Brain pericyte (primary cell): ENCODE data around the gene CNRIP1.

Source experiments
- DNase-seq: peaks from one replicate; pipeline ENCODE4 v3.0.0-alpha.2; 2012; ENCODE audit warnings: low read depth, low spot score

The CNRIP1 gene

DNA sequence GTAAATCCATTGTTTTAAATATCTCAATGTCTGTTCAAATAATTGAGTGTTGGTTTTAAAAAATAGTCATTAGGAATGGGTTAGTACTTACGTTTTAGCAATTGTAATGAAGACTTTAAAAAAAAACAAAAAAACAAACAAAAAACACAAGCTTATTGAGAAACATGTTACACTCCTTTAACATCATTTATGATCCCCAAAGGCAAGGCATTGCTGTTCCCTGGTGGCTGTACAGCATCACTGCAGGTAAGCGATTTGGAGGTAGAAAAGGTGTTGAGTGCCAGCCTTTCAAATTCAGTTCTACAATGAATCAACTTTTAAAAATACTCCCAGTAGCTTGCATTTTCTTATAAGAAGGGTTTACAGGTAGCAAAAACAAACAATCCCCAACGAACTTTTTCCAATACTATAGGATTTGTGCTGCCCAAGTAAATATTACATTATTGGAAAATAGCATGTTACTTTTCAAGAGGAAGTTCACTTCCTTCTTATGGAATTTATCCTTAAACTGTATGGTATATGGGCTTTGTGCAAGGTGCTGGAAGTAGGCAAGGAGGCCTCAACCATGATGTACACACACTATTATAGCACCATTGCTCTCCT lies 27.5 kb downstream of the CNRIP1 start:
- DNase-seq: no peak

DNA sequence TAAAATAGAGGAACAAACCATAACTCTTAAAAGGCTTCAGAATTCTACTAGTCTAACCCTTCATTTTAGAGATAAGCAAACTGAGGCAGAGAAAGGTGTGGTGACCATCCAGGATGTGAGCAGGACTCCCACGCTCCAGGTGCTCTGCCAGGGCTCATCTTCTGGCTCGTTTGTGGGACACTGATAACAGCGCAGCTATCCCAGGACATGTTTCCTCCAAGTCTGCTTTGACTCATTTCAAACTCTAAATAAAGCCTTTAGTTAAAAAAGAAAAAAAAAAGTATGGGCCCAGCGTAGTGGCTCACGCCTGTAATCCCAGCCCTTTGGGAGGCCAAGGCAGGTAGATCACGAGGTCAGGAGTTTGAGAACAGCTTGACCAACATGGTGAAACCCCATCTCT lies 28.4 kb downstream of the CNRIP1 start:
- no peak for DNase-seq

DNA sequence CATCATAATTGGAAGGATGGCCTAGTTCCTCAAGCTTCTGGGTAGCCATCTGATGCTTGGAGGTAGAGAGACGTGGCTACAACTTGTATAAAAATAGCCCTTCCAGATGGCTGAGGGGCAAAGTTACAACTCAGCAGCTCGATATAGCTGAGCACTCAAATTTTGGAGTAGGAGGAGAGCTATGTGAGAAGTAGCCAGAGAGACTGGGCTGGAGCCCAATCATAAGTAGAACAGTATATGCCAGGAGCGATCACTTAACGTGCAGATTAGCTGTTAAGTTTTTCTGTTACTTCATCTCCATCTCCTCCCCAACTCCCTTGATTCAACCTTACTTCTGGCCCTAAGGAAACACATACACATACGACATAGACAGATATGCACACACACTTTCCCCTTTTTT lies 28.8 kb downstream of the CNRIP1 start:
- no peak for DNase-seq

DNA sequence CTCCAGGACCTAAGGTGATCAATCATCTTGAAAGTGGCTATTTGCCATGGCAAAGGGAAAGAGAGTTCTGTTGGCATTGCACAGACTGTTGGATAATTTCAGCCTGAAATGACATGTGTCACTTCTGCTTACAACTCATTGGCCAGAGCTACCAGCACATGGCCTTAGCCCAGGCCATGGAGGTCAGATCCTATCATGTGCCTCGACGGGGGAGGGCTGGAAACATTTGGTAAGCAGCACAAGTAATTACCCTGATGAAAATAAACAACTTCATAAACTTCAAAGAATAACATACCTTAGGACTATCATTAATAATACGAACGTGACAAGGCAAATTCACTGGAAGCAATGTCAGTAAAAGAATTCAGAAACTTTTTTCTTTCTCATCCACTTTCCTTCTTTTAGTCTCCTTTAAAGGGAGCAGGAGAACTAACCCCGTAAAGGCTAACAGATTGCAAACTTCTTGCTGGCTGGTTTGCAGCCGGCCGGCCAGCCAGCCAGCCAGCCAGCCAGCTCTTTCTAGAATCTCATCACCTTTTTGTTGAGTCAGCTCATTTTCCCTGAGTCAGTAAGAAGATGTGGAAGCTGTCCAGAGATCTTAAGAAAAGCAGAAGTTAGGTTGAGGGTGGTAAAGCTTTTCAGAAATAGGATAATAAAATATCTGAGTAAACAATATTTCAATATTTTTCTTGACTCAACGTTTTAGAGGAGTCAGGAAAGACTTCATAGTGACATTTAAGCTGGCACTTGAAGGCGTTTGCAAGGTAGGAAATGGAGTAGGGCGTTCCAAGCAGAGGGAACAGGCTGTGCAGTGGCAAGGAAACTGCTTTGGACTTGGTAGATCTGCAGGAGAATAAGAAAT lies 31.9 kb downstream of the CNRIP1 start:
- DNase-seq: peak; percentile 22

DNA sequence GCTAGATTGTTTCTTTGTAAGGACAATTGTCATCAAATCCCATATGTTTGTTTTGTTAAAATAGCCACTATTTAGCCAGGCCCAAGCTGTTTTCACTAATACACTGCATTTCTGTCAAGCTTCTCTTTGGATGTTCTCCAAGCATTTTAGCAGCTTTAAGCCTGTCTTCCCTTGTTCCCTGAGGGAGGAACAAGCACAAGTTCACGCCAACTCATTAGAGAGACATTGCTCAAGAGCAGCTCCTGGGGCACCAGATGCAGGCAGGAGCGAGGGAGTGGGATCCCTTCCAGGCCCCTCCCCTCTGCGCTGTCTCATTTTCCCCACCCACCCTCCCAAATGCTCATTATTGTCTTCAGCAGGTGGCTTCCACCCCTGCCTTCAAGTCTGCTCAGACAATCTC lies 34.9 kb downstream of the CNRIP1 start:
- no peak for DNase-seq

DNA sequence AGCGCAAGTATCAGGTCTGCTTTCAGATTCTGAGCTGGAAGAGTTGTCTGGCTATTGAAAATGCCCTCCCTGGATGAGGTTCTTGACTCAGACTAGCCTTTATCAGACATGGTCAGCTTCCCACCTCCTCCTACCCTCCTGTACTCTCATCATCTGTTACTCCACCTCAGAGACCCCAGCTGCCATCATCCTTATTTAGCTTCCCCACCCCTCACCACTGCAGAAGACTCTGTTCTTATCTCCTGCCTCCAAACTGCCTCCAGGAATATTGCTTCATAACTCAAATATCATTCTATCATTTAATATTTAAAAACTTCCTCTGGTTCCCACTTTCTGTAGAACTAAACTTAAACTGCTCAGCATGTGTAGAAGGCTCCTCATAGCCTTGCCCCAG lies 36.3 kb downstream of the CNRIP1 start:
- no peak for DNase-seq

DNA sequence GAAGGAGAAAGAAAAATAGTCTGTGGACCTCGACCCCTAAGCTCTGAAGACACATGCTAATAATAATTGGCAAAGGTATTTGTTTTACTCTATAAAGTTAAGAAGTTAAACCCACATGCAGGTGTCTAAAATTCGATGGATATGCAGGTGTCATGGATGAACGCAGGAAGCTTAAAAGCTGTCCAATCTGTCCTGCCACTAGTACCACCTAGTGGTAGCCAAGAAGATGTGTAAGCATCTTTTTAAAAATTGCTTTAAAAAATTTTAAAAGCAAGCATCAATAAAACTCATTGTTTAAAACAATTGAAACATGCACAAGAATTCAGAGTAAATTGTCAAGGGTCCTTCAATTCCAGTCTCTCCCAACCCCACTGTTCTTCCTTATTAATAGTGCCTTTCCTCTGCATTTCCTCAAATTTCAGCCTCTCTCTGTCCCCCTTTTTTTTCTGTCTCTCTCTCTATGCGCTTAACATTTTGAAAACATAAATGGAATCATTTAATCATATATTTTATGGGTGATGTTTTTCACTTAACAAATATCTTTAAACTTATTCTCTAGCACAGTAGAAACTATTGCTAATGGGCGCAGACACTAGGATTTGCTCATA lies 36.8 kb downstream of the CNRIP1 start:
- no peak for DNase-seq

DNA sequence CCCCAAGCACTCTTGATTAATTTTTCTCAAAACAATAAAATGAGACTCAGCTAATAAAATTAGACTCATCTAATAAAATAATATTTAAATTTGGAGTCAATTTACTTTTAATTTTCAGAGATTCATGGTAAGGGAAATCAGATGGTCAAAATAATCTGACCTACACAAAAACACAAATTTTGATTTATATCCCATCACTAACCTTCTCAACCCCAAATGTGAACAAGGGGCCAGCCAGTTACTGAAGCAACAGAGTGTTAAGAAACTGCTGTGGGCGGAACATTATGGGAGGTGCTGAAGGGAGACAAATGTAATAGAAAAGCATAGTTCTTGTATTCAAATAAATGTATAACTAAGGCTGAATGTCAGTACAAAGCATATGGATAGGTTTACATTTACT lies 39.0 kb downstream of the CNRIP1 start:
- no peak for DNase-seq

DNA sequence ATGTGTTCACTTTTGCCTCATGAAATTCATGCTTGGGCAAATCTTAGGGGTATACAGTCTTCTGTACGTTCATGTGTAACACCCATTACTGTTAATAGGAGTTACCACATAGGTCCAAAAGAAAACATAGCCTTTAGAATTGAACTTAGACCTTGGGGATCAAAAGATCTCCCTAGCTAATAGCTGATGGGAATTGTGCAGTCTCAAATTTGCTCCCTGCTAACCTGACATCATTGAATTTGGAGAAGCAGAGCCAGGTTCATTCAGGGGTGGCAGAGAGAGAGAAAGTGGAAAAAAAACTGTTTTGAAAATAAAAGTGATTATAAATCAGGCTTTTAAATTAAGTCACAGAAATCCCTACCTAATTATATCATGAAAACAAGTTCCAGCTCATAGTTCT lies 39.4 kb downstream of the CNRIP1 start:
- no peak for DNase-seq

DNA sequence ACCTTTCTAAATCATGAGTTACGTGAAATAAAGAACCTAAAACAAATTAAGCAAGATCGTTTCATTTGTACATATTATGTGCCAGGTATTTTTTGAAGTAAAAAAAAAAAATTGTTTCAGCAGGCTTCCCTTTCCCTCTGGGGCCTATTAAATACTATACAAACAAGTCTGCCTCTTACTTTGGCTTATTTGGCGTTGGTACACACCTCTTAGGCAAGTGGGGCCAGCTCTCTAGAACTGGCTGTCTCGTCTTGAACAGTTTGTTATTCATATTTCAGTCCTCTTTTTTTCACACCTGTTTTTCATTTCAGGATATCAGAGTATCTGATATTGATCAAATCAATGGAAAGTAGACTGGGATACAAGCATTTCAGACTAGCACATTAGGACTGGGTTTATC lies 40.1 kb downstream of the CNRIP1 start:
- no peak for DNase-seq

DNA sequence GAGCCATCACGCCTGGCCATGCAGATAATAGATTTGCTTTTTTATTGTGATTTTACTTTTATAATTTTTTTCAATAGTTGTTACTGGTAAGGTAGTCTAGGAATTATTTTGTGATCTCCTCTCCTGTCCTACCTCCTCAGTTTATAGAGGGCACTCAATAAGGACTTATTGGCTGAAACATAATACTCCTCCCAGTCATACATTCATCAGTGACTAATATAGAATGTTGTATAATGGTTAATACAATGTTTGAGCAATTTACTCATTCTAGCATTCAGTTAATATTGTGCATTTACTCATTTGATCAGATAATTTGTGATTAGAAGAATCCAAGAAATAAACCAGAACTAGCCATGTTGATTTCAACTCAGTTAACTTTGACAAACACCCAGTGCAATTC lies 41.6 kb downstream of the CNRIP1 start:
- DNase-seq: no peak

DNA sequence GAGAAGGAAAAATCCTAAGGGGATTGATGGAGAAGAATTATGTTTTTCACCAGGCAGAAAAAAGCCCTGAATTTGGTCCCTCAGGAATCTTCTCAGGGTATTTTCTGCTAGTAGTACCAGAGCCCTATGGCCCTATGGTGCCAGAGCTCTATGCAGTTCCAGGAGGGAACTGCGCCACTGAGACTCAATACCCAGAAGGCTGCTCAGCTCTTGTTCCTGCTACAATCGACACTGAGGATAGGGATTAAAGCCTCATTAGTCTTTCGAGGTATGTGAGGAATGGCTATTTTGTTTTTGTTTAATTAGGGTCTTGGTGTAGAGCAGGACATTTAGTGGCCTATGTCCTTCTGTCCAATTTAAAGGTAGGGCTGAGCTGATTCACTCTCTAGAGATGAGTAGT lies 45.7 kb downstream of the CNRIP1 start:
- no peak for DNase-seq

DNA sequence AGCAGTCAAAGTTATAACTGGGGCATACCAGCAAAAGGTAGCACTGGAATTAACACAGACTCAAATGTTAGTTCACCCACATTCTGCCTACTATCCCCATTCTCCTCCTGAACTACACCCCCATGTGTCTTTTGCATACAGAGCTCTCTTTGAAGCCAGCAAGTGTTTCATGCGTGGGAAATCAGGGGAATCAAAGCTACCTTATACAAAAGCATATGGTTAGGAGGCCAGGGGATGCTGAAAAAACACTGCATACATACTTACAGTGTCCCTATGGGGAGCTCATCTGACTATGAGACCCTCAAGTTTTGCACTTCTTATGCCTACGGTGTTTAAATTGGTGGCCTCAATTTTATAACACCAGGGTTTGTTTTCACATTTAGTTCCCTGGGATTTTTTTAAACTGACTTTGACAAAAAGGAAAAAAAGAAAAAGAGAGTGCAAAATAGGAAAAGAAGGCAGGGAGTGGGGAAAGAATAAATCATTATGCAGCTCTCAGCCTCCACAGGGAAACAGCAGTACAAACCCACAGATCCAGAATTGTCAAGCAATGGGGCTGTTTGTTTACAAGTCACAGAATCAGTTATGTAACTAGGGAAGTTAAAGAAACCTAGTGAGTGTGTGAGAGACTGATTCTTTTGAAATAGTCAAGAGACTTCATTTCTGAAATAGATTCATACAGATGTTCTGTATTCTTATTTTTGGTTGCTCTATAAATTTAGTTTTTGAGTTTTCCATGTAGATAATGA lies 47.3 kb downstream of the CNRIP1 start:
- DNase-seq: no peak

DNA sequence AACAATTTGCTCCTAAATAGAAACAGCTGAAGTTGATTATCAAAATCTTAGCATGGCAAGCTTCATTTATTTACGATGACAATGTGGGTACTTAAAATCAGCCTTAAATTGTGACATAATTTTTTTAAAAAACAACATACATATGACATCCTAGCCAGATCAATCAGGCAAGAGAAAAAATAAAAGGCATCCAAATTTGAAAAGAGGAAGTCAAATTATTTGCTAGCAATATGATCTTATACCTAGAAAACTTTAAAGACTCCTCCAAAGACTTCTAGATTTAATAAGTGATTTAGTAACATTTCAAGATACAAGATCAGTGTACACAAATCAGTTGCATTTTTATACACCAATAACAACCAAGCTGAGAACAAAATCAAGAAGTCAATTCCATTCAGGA lies 53.1 kb downstream of the CNRIP1 start:
- no peak for DNase-seq

DNA sequence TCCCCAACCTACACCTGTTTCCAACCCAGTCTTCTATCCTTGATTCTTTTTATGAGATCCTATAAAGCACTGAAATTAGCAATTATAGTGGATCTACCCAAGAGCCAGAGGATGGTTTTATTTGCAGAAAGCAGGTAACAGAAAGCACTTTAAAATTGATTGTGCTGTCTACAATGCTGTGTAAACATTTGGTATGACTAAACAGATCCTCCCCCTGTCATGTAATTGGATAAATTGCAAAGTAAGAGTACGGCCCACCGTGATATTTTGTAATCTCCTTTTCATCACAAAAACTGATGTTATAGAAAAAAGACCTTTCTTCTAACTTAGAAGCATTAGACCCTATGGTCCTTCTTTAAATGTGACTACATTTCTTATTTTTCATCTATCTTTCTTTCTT lies 56.1 kb downstream of the CNRIP1 start:
- DNase-seq: no peak

DNA sequence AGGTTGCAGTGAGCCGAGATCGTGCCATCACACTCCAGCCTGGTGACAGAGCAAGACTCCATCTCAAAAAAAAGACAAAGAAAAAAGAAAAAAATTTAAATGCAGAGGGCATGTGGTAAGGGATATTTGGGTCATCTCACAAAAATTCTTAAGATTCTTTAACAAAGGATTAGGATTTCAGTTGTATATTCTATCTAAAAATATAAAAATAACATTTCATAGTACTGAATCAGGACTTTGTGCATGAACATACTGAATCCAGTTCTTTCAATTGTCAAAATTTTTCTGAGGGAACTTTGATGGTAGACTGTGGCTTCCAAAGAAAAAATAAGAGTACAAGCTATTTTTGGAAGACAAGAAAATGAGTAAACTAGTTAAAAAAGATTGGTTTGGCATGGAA lies 60.9 kb downstream of the CNRIP1 start:
- no peak for DNase-seq

DNA sequence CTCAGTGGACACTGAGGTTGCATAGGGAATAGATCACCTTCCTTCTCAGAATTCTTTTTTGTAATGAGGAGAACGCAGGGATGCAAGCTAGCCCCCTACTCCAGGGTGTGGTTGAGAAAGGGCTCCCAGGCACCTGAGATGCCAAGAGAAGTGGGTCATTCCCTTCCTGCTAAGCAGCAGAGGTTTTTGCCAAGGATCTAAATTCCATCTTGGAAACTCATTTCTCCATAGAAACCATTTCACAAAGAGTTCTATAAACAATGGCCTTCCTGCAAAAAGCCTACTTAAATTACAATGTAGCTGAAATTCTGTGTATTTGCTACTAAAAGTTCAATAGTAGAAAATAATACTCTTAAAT lies 63.7 kb downstream of the CNRIP1 start:
- DNase-seq: no peak

DNA sequence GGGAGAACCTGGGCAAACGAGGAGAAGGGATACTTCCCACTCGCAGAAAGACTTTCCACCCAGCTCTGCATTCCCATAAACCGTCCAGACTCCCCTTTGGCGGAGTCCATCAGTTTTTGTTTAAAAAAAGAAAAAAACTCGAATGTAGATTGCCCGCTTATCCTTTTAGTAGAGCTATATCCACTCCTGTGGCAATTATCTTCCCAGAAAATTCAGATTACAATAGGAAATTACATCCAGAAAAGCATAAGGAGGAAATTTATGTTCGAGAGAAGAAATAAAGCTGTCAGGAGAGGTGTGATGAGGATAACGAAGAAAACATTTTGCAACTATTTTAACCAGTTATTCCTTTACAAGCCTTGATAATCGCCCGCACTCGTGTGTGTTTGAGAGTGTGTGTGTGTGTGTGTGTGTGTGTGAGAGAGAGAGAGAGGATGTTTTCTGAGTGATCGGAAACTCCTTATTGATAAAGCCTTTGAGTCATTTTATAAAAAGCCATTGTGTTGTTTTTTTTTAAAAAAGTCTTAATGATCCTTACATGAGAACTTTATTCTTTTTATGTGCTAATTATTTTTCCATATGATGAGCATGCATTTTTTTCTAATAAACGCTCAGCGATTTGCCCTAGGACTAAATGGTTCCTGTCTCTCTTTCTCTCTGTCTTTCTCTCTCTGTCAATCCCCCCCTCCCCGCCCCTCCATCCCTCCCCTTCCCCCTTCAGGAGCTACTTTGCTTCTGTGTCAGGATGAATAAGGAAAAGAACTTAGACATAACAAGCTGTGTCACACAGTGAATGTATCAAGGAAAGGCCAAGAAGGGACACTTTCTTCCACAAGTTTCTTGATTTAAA lies 66.3 kb downstream of the CNRIP1 start:
- no peak for DNase-seq

DNA sequence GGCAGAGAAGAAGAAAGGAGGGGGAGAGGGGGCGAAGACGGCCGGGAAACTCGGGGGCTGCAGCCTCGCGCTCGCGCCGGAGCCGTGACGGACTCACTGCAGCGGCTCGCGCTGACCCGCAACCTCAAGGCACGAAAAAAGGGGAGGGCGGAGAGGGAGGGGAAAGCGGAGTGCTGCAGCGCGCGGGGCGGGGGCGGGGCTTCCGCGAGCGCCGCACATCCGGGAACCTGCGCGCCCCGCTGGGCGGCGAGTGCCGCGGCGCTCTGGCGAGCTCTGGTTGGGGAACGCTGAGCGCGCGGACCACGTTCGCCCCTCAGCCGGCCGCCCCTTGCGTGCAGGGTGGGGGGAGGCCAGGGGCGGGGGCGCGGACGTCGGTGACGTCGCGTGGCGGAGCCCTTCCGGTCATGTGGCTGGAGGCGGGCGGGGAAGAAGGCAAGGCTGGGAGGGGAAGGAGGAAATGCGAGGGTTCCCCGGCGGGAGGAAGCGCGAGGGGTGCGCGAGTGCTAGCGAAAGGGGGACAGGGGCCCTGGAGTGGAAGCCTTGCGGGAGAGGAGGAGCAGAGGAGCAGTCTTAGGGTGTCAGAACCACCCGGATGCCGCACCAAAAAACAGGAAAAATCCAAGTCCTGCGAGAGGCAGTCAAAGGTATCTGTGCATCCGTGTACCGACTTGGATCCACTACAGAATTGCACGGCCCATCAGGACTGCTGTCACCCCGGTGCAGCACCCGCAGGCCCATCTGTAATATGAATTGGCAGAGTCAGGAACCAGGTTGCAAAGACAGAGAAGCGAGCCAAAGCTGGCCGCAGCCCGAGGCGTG lies 67.1 kb downstream of the CNRIP1 start, which contains the start of gene PPP3R1:
Gene PPP3R1 (minus strand): TSS at position 133 of the 819 bp plus-strand sequence. CDS start 405 bp downstream, outside the sequence.
- peak; percentile 86 for DNase-seq

DNA sequence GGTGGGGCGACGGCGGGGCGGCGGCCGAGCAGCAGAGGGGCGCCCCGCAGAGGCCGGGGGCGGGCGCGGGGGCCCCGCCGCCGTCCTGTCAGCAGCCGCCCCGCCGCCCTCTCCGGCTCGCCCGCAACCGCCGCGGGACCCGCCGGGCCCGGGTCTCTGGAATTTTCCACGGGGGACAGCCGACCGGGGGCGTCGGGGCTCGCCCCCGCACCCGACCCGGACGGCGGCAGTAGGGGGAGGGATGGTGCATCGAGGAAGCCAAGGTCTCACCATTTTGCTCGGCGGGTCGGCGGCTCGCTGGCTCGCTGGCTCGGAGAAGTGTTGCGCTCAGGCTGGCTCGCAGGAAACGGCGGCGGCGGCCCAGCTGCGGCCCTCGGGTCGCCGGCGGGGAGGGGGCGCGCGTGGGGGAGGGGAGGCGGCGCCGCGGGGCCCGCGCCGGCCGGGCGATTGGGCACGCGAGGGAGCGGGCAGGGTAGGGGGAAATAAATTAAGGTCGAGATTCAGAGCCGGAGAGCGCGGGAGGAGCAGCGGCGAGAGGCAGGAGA lies 67.8 kb downstream of the CNRIP1 start:
- DNase-seq: no peak
